Ovary (tissue), 9 donors: ENCODE results near the gene IL6. TPM values are rescaled to one million over a fixed set of nuclear protein-coding genes. Genes with fewer than 3 reads are reported as not detected.
"Not testable (repeated sequence)": the region's sequence is repeated elsewhere in the genome, so short reads cannot be mapped to it uniquely, and the experiment has no call there.

Source experiments
- DNase-seq, 5 donors: peaks; one replicate each; pipeline ENCODE4 v3.0.0-alpha.2; 2019 to 2020
- H3K27ac ChIP-seq, 2 donors: fragments of 200-600 bp; one replicate each; pipeline versions ENCODE4 v1.5.1 to v1.8.0; 2019 to 2022
- H3K27me3 ChIP-seq: fragments of 200-600 bp; one replicate; pipeline ENCODE4 v1.8.0; 2022
- H3K36me3 ChIP-seq: fragments of 200-600 bp; sonication (generic); one replicate; pipeline ENCODE4 v1.5.1; 2019
- H3K4me1 ChIP-seq: one replicate; pipeline ENCODE4 v1.8.1; 2013; ENCODE audit warnings: mild to moderate bottlenecking, moderate library complexity; ENCODE audit not compliant: insufficient read depth
- H3K4me3 ChIP-seq: fragments of 200-600 bp; sonication (generic); one replicate; pipeline ENCODE4 v1.5.1; 2017
- H3K9me3 ChIP-seq, 2 donors: fragments of 200-600 bp in 1 of 2; sonication (generic) in 1 of 2; one replicate each; pipeline versions ENCODE4 v1.5.1 to v1.8.1; 2013 to 2019; ENCODE audit warnings: mild to moderate bottlenecking in 1 of 2, moderate library complexity in 1 of 2
- EP300 ChIP-seq: sonication (generic); formaldehyde crosslinking; IDR thresholded peaks from one replicate; pipeline ENCODE4 v1.6.1; 2017; ENCODE audit warnings: antibody characterized with exemption
- POLR2A ChIP-seq: fragments of 450-650 bp; IDR thresholded peaks from one replicate; pipeline ENCODE4 v1.6.1; 2017; ENCODE audit warnings: antibody characterized with exemption, mild to moderate bottlenecking, moderate library complexity
- WGBS, 3 donors: extraction: QIAGEN DNeasy Blood & Tissue Kit in 1 of 3; methylation state at CpG; one replicate each; pipeline versions ENCODE4 v1.1.5 to v1.1.7; 2013 to 2017; 5-methylcytosine and 5-hydroxymethylcytosine counted together
- intact Hi-C, 4 donors: fragments of 100-400 bp; cut with DNase I; formaldehyde crosslinking; loops; one replicate each; pipeline versions ENCODE4 v1.11.0 to v1.15.1; 2022 to 2023
- polyA plus RNA-seq, 2 donors: library from polyadenylated mRNA; stranded (reverse); fragments of 200-250 nt in 1 of 2; fragments of 350-450 nt in 1 of 2; fragmentation: Illumina TruSeq in 1 of 2; extraction: RNeasy Lipid Tissue Mini Kit (QIAGEN cat#74804) in 1 of 2; gene quantifications; one replicate each; pipeline ENCODE4 v1.2.3, GENCODE V29; 2013 to 2014
- total RNA-seq, 7 donors: library from RNA; depleted of rRNA in 2 of 7; stranded (reverse); fragments of >200 nt in 2 of 7; fragmentation: NEBNext Ultra II Directional in 3 of 7; extraction: Animal tissue kit (Norgen Biotek cat#: 25700) in 3 of 7; gene quantifications; one replicate each; pipeline versions ENCODE4 v1.1.0 to v1.2.4, GENCODE V29; 2016 to 2023
- TF ChIP-seq, protein P1 (sequence below), 3 donors: fragments of 450-650 bp in 2 of 3; fragments of 200-600 bp in 1 of 3; IDR thresholded peaks; one replicate each; pipeline versions ENCODE4 v1.5.1 to v1.8.0; 2016 to 2022; ENCODE audit warnings: antibody characterized with exemption in 3 of 3, mild to moderate bottlenecking in 1 of 3
- donor health status: DM: no; HTN: no; CAD: no; lungs with moderate emphysema.
- donor health status: DM: no; HTN: no; CAD: no.
- donor health status: Bipolar disorder and iron deficiency.
- donor health status: DM: yes; HTN: yes; CAD: no.
- donor health status: DM: no; HTN: no; CAD: no.
- donor health status: DM: yes; HTN: yes; CAD: no.

The IL6 gene
- total and polyA plus RNA-seq, 9 donors: 0.62 to 15.5 (median 4.9) TPM; not detected in 1

GRCh38 chr7:22681852-22682657, 44.9 kb upstream of the IL6 start:
- no peak for TF ChIP-seq POLR2A
- TF ChIP-seq, protein P1, sequence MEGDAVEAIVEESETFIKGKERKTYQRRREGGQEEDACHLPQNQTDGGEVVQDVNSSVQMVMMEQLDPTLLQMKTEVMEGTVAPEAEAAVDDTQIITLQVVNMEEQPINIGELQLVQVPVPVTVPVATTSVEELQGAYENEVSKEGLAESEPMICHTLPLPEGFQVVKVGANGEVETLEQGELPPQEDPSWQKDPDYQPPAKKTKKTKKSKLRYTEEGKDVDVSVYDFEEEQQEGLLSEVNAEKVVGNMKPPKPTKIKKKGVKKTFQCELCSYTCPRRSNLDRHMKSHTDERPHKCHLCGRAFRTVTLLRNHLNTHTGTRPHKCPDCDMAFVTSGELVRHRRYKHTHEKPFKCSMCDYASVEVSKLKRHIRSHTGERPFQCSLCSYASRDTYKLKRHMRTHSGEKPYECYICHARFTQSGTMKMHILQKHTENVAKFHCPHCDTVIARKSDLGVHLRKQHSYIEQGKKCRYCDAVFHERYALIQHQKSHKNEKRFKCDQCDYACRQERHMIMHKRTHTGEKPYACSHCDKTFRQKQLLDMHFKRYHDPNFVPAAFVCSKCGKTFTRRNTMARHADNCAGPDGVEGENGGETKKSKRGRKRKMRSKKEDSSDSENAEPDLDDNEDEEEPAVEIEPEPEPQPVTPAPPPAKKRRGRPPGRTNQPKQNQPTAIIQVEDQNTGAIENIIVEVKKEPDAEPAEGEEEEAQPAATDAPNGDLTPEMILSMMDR (IDR thresholded peaks at IDR 0.05): no peak
- TF ChIP-seq EP300: no peak
- 84 to 87% (median 86%) methylated on average over 4 of the region's 4 CpGs for WGBS, 3 donors
- intact Hi-C loops: no loop called here

DNA sequence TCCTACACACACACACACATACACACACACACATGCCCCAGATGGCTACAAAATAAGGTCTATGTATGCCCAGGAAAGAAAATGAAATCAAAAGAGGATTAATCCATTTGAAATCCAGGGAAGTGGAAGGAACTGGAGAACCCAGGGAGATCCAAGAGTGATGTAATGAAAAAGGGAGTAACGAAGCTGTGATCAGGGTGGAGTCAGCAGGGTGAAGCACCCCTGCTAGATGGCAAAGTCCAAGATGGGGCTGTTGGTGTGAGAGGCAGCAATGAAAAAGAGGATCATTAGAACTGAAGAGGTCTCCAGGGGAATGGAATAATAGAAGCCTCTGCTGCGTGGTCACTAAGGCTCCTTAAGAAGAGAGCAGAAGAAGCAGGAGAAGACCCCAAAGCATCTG, 43.6 kb upstream of the IL6 start:
- TF ChIP-seq POLR2A (no peak), EP300 (no peak)
- TF ChIP-seq, protein P1 (IDR thresholded peaks at IDR 0.05): no peak
- Histone ChIP-seq H3K9me3 (no peaks in the 10 kb centered on the region), H3K27ac (no peak overlapping the region), H3K27me3 (no peaks in the 10 kb centered on the region), H3K36me3 (no peaks in the 10 kb centered on the region), H3K4me1 (peaks cover 1% of the 10 kb centered on the region), H3K4me3 (no peak overlapping the region)
- intact Hi-C loops: no loop called here
- 76 to 79% (median 79%) methylated on average over 2 of the region's 2 CpGs for WGBS, 3 donors
- DNase-seq: no peak

More at GRCh38 chr7:22681852-22682657, 44.9 kb upstream of the IL6 start:
- Histone ChIP-seq H3K4me3 (no peak overlapping the region), H3K27me3 (no peaks in the 10 kb centered on the region), H3K9me3 (no peaks in the 10 kb centered on the region), H3K4me1 (no peaks in the 10 kb centered on the region), H3K36me3 (no peaks in the 10 kb centered on the region), H3K27ac (no peak overlapping the region)
- DNase-seq: no peak

DNA sequence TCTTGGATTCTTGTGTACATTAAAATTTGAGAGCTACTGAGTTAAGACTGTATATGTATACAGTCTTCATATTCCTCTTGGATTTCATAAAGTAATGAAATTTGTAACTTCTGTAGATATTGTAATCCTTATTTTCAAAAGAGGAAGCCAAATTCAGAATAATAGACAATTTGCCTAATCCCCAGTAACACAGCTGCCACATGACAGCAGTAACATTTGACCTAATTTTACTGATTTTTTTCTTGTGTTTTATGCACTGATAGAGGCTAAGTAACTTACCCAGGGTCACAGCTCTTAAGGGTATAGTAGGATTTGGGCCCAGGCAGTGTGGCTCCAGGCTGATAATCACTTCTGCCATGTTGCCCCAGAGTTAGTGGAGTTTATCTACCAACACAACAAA, 40.4 kb upstream of the IL6 start:
- DNase-seq: no peak
- H3K4me1 ChIP-seq: peaks cover 1% of the 10 kb centered on the region
- H3K4me3 ChIP-seq: no peak overlapping the region
- TF ChIP-seq EP300 (no peak), POLR2A (no peak)
- TF ChIP-seq, protein P1 (IDR thresholded peaks at IDR 0.05): no peak
- no peaks in the 10 kb centered on the region for H3K36me3 ChIP-seq
- intact Hi-C loops: no loop called here
- H3K27ac ChIP-seq: no peak overlapping the region
- no peaks in the 10 kb centered on the region for H3K9me3 ChIP-seq
- no peaks in the 10 kb centered on the region for H3K27me3 ChIP-seq

DNA sequence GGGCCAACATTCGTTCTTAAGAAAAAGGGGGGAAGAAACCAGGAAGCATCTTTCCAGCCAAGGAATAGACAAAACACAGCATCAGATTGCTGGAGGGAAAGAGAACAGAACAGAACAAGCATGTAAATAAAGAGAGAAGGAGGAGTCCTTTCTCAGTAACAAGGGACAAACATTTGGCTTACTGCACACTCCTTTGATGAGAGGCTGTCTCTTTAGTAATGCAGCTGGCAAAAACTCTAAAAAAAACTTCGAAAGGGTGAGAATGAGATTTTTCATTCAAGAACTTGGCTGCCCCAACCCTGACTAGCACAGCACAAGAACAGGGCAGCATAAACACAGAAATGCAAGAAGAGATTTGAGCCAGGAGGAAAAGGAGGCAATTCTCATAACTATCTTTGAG, 38.9 kb upstream of the IL6 start:
- intact Hi-C loops: no loop called here
- 2 to 8% (median 3%) methylated on average over 2 of the region's 2 CpGs for WGBS, 3 donors
- Histone ChIP-seq H3K9me3 (no peaks in the 10 kb centered on the region), H3K27me3 (no peaks in the 10 kb centered on the region), H3K36me3 (no peaks in the 10 kb centered on the region), H3K4me3 (no peak overlapping the region), H3K4me1 (peaks cover 1% of the 10 kb centered on the region), H3K27ac (no peak overlapping the region)
- TF ChIP-seq EP300: no peak
- no peak for TF ChIP-seq POLR2A
- TF ChIP-seq, protein P1 (IDR thresholded peaks at IDR 0.05): no peak
- DNase-seq: no peak

DNA sequence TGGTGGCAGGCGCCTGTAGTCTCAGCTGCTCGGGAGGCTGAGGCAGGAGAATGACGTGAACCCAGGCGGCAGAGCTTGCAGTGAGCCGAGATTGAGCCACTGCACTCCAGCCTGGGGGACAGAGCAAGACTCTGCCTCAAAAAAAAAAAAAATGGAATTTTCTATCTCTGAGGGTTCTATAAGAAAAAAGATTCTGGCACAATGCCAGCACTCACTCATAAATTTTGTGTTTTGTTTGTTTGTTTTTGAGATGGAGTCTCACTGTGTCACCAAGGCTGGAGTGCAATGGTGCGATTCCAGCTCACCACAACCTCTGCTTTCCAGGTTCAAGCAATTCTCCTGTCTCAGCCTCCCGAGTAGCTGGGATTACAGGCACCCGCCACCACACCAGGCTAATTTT, 38.1 kb upstream of the IL6 start:
- whole genome bisulfite sequencing, 3 donors: 95 to 98% (median 96%) methylated on average over 8 of the region's 8 CpGs
- H3K4me3 ChIP-seq, H3K4me1 ChIP-seq, H3K27ac ChIP-seq, DNase-seq, H3K27me3 ChIP-seq, H3K9me3 ChIP-seq, H3K36me3 ChIP-seq, intact Hi-C loops: not testable (repeated sequence)
